Naive thymus-derived CD8-positive, alpha-beta T cell (primary cell): ENCODE results near the gene IFI44L. TPM values are rescaled to one million over a fixed set of nuclear protein-coding genes. Genes with fewer than 3 reads are reported as not detected.
A peak's percentile ranks its signal among the peaks of the same experiment; 100 is the strongest.

ENCODE experiments used
- ATAC-seq, 2 donors: fragments of 150-1000 bp; cut with Tn5 transposase in 1 of 2; sonication (Bioruptor Pico), chemical (Tn5 transposase) in 1 of 2; 1 replicate in 1 of 2; 2 replicates in 1 of 2; pipeline ENCODE4 v1.10.0; 2021; ENCODE audit warnings: mild to moderate bottlenecking in 2 of 2, moderate library complexity in 2 of 2
- POLR2A ChIA-PET: fragments of 350-600 bp; sonication (Branson Sonifier 250); formaldehyde crosslinking; loops from one replicate; lab custom pipeline; 2021; ENCODE audit warnings: antibody characterized with exemption; lab: Charles Lee
- DNase-seq, 10 donors: peaks; one replicate each; pipeline versions ENCODE4 v3.0.0 to v3.0.0-alpha.2; 2020 to 2022
- H3K27ac Mint-ChIP-seq, 10 donors: one replicate each; pipeline ENCODE4 v1.8.0; 2020 to 2022; ENCODE audit warnings: mild to moderate bottlenecking in 10 of 10, mixed read lengths in 10 of 10, moderate library complexity in 4 of 10, inconsistent platforms in 1 of 10
- H3K27me3 Mint-ChIP-seq, 5 donors: one replicate each; pipeline ENCODE4 v1.8.0; 2021 to 2022; ENCODE audit warnings: mixed read lengths in 5 of 5
- H3K36me3 Mint-ChIP-seq, 3 donors: one replicate each; pipeline ENCODE4 v1.8.0; 2020 to 2022; ENCODE audit warnings: mixed read lengths in 3 of 3, mild to moderate bottlenecking in 2 of 3, inconsistent platforms in 1 of 3
- H3K4me1 Mint-ChIP-seq, 4 donors: one replicate each; pipeline ENCODE4 v1.8.0; 2021 to 2022; ENCODE audit warnings: mixed read lengths in 4 of 4
- H3K4me3 Mint-ChIP-seq, 10 donors: one replicate each; pipeline ENCODE4 v1.8.0; 2020 to 2022; ENCODE audit warnings: mild to moderate bottlenecking in 10 of 10, mixed read lengths in 10 of 10, moderate library complexity in 6 of 10, inconsistent platforms in 1 of 10
- H3K9me3 Mint-ChIP-seq, 9 donors: one replicate each; pipeline ENCODE4 v1.8.0; 2020 to 2022; ENCODE audit warnings: mixed read lengths in 9 of 9, mild to moderate bottlenecking in 3 of 9, inconsistent platforms in 1 of 9, moderate library complexity in 1 of 9
- polyA plus RNA-seq, 3 donors: library from polyadenylated mRNA; unstranded; fragments of 300-500 nt; fragmentation: Illumina TruSeq; gene quantifications; one replicate each; pipeline ENCODE4 v1.2.3, GENCODE V29; 2021
- total RNA-seq, 8 experiments: library from RNA in 2 of 8; stranded (reverse) in 2 of 8; gene quantifications; one replicate each; pipeline ENCODE4 v1.2.3 and lab custom pipeline; 2021 to 2026

Gene IFI44L
- total and polyA plus RNA-seq, 5 experiments from 2014 or later = 0.34 to 7.0 (median 2.2) TPM

GRCh38 chr1:78676347-78676982 lies 56.2 kb downstream of the IFI44L start:
- DNase-seq (peak; percentile 15 to 77 (median 53)), ATAC-seq (peak; percentile 58)
- Mint-ChIP-seq H3K4me1 (peaks cover 0 to 8% (median 7%) of the 10 kb centered on the region in 4 donors), H3K36me3 (no peaks in the 10 kb centered on the region), H3K27ac (peak overlapping the region in 1 of 10 donors; percentile 6), H3K9me3 (no peaks in the 10 kb centered on the region), H3K27me3 (peaks cover 0 to 4% (median 0%) of the 10 kb centered on the region in 5 donors), H3K4me3 (no peak overlapping the region)
- POLR2A ChIA-PET = no interaction called here

- H3K36me3 Mint-ChIP-seq = no peaks in the 10 kb centered on the region
- DNase-seq = no peak
- ATAC-seq = no peak
- peaks cover 0 to 2% (median 1%) of the 10 kb centered on the region in 4 donors for H3K4me1 Mint-ChIP-seq
- POLR2A ChIA-PET = no interaction called here
- H3K9me3 Mint-ChIP-seq = no peaks in the 10 kb centered on the region
- no peak overlapping the region for H3K4me3 Mint-ChIP-seq
- H3K27me3 Mint-ChIP-seq = peaks cover 0 to 4% (median 0%) of the 10 kb centered on the region in 5 donors
- H3K27ac Mint-ChIP-seq = peak overlapping the region in 1 of 10 donors; percentile 26
Observed at GRCh38 chr1:78676993-78677392, 56.7 kb downstream of the IFI44L start.

GRCh38 chr1:78677788-78678187 lies 57.5 kb downstream of the IFI44L start:
- Mint-ChIP-seq H3K4me1 (peaks cover 0 to 2% (median under 1%) of the 10 kb centered on the region in 4 donors), H3K36me3 (no peaks in the 10 kb centered on the region)

DNA sequence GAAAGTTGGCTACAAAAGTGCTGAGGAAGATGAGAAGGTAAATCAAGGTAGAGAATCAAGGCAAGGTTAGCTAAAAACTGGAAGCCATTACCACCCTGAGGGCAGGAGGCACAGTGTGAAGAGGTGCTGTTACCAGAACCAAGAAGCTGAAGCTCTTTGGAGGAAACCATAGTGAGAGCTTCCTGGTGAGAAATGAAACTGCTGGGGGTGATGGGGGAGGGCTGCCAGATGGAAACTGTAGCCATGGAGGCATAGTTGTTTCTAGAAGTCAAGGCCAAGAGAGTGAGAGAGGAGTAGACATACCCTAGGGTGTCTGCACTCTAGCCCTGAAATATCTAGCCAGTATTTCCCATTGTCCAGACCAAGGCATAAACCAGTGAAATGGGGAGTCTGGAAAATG lies 58.1 kb downstream of the IFI44L start:
- POLR2A ChIA-PET = no interaction called here
- Mint-ChIP-seq H3K4me3 (peak overlapping the region in 1 of 10 donors; percentile 1), H3K4me1 (peaks cover 0 to 2% (median under 1%) of the 10 kb centered on the region in 4 donors), H3K36me3 (no peaks in the 10 kb centered on the region), H3K27me3 (peaks cover 0 to 4% (median 0%) of the 10 kb centered on the region in 5 donors), H3K9me3 (no peaks in the 10 kb centered on the region), H3K27ac (no peak overlapping the region)
- no peak for ATAC-seq
- DNase-seq = no peak

More at GRCh38 chr1:78677788-78678187, 57.5 kb downstream of the IFI44L start:
- Mint-ChIP-seq H3K27ac (no peak overlapping the region), H3K9me3 (no peaks in the 10 kb centered on the region), H3K4me3 (no peak overlapping the region), H3K27me3 (peaks cover 0 to 4% (median 0%) of the 10 kb centered on the region in 5 donors)
- POLR2A ChIA-PET = no interaction called here
- ATAC-seq = no peak
- DNase-seq = no peak

- no peaks in the 10 kb centered on the region for H3K36me3 Mint-ChIP-seq
- H3K27ac Mint-ChIP-seq = no peak overlapping the region
- peaks cover 0 to 2% (median under 1%) of the 10 kb centered on the region in 4 donors for H3K4me1 Mint-ChIP-seq
- POLR2A ChIA-PET = no interaction called here
- no peak overlapping the region for H3K4me3 Mint-ChIP-seq
- DNase-seq = no peak
- peaks cover 0 to 6% (median 0%) of the 10 kb centered on the region in 5 donors for H3K27me3 Mint-ChIP-seq
- ATAC-seq = no peak
- no peaks in the 10 kb centered on the region for H3K9me3 Mint-ChIP-seq
Observed at GRCh38 chr1:78681265-78681664, 61.0 kb downstream of the IFI44L start.

DNA sequence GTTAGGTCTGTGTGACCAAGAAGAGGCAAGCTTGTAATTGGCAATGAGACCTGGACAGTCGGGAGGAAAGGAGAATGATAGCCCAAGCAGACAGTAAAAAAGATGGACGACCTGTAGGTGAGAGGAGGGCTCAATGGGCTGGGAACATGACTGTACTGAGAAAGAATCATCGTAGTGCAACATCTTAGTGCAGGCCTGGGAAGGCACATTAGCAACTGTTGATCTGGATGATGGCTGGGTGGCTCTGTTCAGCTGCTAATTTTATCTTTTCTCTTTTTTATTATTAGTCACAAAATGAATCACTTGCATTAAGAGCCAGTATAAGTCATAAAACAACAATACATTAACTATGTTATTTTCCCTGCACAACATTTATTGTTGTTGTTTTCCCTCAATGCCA lies 62.2 kb downstream of the IFI44L start:
- DNase-seq = no peak
- Mint-ChIP-seq H3K9me3 (no peaks in the 10 kb centered on the region), H3K27me3 (peaks cover 0 to 9% (median 1%) of the 10 kb centered on the region in 5 donors), H3K27ac (no peak overlapping the region), H3K4me3 (no peak overlapping the region), H3K4me1 (peaks cover 0 to 2% (median under 1%) of the 10 kb centered on the region in 4 donors), H3K36me3 (no peaks in the 10 kb centered on the region)
- no peak for ATAC-seq
- POLR2A ChIA-PET = no interaction called here

DNA sequence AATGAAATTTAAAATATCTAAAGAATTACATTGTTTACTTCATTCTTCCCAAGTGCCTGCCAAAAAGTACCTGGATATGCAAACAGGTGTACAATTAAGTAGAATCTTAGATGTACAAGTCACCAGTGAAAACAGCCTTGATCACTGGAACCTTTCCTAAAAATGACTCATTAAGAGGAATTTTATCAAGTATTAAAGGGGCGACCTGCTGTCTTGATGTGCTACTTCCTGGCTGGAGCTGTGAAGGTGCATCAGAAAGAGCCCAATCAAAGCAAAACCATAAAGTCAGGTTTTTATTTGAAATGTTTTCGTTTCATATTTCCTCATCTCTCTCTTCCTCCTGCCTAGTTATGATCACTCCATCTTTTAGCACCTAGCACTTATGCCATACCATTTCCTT lies 62.8 kb downstream of the IFI44L start:
- POLR2A ChIA-PET = no interaction called here
- ATAC-seq (no peak), DNase-seq (no peak)
- H3K4me1 Mint-ChIP-seq = peaks cover 0 to 2% (median under 1%) of the 10 kb centered on the region in 4 donors
- H3K27me3 Mint-ChIP-seq = peaks cover 0 to 9% (median 1%) of the 10 kb centered on the region in 5 donors
- H3K27ac Mint-ChIP-seq = no peak overlapping the region
- no peak overlapping the region for H3K4me3 Mint-ChIP-seq
- no peaks in the 10 kb centered on the region for H3K36me3 Mint-ChIP-seq
- H3K9me3 Mint-ChIP-seq = no peaks in the 10 kb centered on the region

DNA sequence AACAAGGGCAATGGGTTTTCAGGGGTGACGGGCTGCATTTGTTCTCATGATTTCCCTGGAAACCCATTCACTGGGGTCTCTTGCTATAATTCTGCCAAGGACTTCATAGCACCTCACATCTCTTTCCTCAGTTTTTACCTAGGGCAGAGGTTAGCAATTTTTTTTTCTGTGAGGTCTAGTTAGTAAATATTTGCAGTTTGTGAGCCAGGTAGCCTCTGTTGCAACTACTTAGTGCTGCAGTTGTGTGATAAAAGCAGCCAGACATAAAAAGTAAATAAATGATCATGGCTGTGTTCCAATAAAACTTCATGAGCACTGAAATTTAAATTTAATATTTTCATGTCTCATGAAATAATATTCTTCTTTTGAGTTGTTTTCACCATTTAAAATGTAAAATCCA lies 67.1 kb downstream of the IFI44L start:
- Mint-ChIP-seq H3K27me3 (peaks cover 1 to 12% (median 9%) of the 10 kb centered on the region in 5 donors), H3K9me3 (no peaks in the 10 kb centered on the region), H3K27ac (no peak overlapping the region), H3K36me3 (no peaks in the 10 kb centered on the region), H3K4me1 (no peaks in the 10 kb centered on the region), H3K4me3 (no peak overlapping the region)
- POLR2A ChIA-PET = no interaction called here
- ATAC-seq = no peak
- DNase-seq = no peak

DNA sequence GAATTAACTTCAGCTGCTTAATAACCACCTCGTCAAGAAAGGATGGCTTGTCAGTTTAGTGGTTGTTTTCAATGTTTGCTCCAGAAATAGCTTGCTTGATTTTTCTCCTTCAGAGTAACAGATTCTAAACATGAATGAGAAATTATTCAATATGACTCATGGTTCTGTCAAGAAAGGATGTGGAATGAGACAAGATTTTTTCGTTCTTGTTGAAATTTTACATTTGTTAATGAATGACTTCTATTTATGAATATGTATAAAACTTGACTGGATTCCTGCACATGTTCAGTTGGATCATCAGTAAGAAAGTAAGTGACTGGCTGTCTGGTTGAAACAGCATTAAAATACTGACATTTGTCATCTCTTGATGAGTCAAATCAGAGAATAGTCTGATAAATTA lies 67.7 kb downstream of the IFI44L start:
- Mint-ChIP-seq H3K27ac (no peak overlapping the region), H3K9me3 (no peaks in the 10 kb centered on the region), H3K27me3 (peaks cover 1 to 12% (median 9%) of the 10 kb centered on the region in 5 donors), H3K36me3 (no peaks in the 10 kb centered on the region), H3K4me3 (no peak overlapping the region), H3K4me1 (no peaks in the 10 kb centered on the region)
- POLR2A ChIA-PET = no interaction called here
- DNase-seq (no peak), ATAC-seq (no peak)

GRCh38 chr1:78688697-78689096 lies 68.4 kb downstream of the IFI44L start:
- H3K27me3 Mint-ChIP-seq = peaks cover 1 to 12% (median 9%) of the 10 kb centered on the region in 5 donors
- no peak for ATAC-seq
- H3K36me3 Mint-ChIP-seq = no peaks in the 10 kb centered on the region

DNA sequence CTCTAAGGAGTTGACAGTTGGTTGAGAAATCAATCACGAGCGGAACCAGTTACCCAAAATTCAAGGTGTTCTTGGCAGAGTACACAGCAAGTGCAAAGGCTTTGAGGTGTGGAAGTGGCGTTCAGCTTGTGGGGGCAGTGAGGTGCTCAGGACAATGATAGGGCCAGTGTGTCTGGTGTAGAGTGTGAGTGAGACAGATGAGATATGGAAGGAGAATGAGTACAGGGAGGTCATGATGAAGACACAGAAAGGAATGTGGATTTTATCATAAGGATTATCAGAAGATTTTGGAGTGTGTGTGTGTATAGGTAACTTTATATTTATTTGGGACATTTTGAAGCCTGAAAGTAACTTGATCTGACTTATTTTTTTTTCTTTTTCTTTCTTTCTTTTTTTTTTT lies 70.3 kb downstream of the IFI44L start:
- Mint-ChIP-seq H3K27ac (no peak overlapping the region), H3K36me3 (no peaks in the 10 kb centered on the region), H3K4me1 (no peaks in the 10 kb centered on the region), H3K27me3 (peaks cover 1 to 12% (median 7%) of the 10 kb centered on the region in 5 donors), H3K9me3 (no peaks in the 10 kb centered on the region), H3K4me3 (no peak overlapping the region)
- ATAC-seq (no peak), DNase-seq (no peak)
- POLR2A ChIA-PET = no interaction called here

More at GRCh38 chr1:78688697-78689096, 68.4 kb downstream of the IFI44L start:
- Mint-ChIP-seq H3K9me3 (no peaks in the 10 kb centered on the region), H3K4me1 (no peaks in the 10 kb centered on the region), H3K27ac (no peak overlapping the region), H3K4me3 (no peak overlapping the region)
- DNase-seq = no peak
- POLR2A ChIA-PET = no interaction called here

DNA sequence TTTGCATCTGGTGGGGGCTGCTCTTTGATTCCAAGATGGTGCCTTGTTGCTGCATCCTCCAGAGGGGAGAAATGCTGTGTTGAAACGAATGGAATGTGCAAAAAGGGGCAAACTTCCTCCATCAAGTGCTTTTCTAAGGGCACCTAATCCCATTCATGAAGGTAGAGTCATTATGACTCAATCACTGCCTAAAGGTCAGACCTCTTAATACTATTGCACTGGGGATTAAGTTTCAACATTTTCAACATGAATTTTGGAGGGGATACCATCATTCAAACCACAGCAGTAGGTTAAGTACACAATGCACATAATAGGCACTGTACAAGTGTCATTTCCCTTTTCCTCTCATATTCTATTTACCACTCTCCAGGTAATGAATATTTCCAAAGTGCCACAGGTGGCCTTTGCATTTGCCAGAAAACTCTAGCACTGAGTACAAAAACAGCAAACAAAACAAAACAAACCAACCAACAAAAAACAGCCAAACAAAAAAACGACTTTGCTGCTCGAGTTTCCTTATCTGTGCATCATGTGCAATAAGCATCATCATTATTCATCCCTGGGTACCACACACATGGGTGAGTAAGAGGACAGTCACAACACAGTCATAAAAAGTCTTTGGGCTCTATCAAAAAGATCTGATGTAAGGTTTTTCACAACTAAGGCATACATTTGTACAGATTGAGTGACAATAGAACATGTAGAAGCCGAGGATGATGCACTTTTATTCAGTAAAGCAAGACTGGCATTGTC lies 71.9 kb downstream of the IFI44L start:
- Mint-ChIP-seq H3K4me1 (no peaks in the 10 kb centered on the region), H3K9me3 (peaks cover 0 to 3% (median 0%) of the 10 kb centered on the region in 9 donors), H3K4me3 (no peak overlapping the region), H3K36me3 (no peaks in the 10 kb centered on the region), H3K27ac (no peak overlapping the region), H3K27me3 (peaks cover 0 to 12% (median 5%) of the 10 kb centered on the region in 5 donors)
- ATAC-seq (no peak), DNase-seq (no peak)
- POLR2A ChIA-PET = no interaction called here
